G401 (cell line): ENCODE measurements around the gene SMARCE1. TPM values are rescaled to one million over a fixed set of nuclear protein-coding genes. Genes with fewer than 3 reads are reported as not detected.

ENCODE experiments used
- DNase-seq: peaks from one replicate; pipeline ENCODE4 v3.0.0-alpha.2; 2015; ENCODE audit warnings: low spot score
- in situ Hi-C: cut with HindIII; loops from 2 replicates; pipeline ENCODE4 v1.10.0; 2016; ENCODE audit warnings: low sequenced_read_pairs, mixed read lengths
- total RNA-seq: library from RNA; depleted of rRNA; stranded (reverse); fragments of >200 nt; shearing (Covaris generic); gene quantifications from 2 replicates; pipeline ENCODE4 v1.2.3, GENCODE V29; 2014

The SMARCE1 gene
- total RNA-seq, 1 experiment from 2014 or later: 48.6 TPM

GRCh38 chr17:40648384-40648968, 858 bp upstream of the SMARCE1 start:
- in situ Hi-C loops: no loop called here
- DNase-seq: no peak

- in situ Hi-C loops: no loop called here
- DNase-seq: no peak
These were observed 611 bp downstream of the SMARCE1 start for GRCh38 chr17:40646791-40647623.

GRCh38 chr17:40645943-40646342, 1.7 kb downstream of the SMARCE1 start:
- DNase-seq: no peak

GRCh38 chr17:40645291-40645690, 2.3 kb downstream of the SMARCE1 start:
- in situ Hi-C loops: no loop called here
- DNase-seq: no peak

More at GRCh38 chr17:40645943-40646342, 1.7 kb downstream of the SMARCE1 start:
- in situ Hi-C loops: no loop called here

GRCh38 chr17:40637931-40638330, 9.7 kb downstream of the SMARCE1 start:
- in situ Hi-C loops: no loop called here
- no peak for DNase-seq

GRCh38 chr17:40633871-40634270, 13.7 kb downstream of the SMARCE1 start:
- no peak for DNase-seq
- in situ Hi-C loops: no loop called here

GRCh38 chr17:40632216-40632615, 15.4 kb downstream of the SMARCE1 start:
- in situ Hi-C loops: no loop called here

GRCh38 chr17:40629842-40630241, 17.8 kb downstream of the SMARCE1 start:
- DNase-seq: no peak
- in situ Hi-C loops: no loop called here

More at GRCh38 chr17:40632216-40632615, 15.4 kb downstream of the SMARCE1 start:
- no peak for DNase-seq

- no peak for DNase-seq
- in situ Hi-C loops: no loop called here
These were observed 22.3 kb downstream of the SMARCE1 start for GRCh38 chr17:40625311-40625710.

GRCh38 chr17:40623419-40624210, 24.0 kb downstream of the SMARCE1 start:
- in situ Hi-C loops: no loop called here
- DNase-seq: no peak

- in situ Hi-C loops: no loop called here
- no peak for DNase-seq
These were observed 25.1 kb downstream of the SMARCE1 start for GRCh38 chr17:40622509-40622928.

- DNase-seq: no peak
- in situ Hi-C loops: no loop called here
These were observed 26.0 kb downstream of the SMARCE1 start for GRCh38 chr17:40621578-40621977.

- in situ Hi-C loops: no loop called here
These were observed 26.6 kb downstream of the SMARCE1 start for GRCh38 chr17:40621019-40621418.

GRCh38 chr17:40618754-40619625, 28.6 kb downstream of the SMARCE1 start:
- in situ Hi-C loops: no loop called here
- no peak for DNase-seq

More at GRCh38 chr17:40621019-40621418, 26.6 kb downstream of the SMARCE1 start:
- DNase-seq: no peak

GRCh38 chr17:40617678-40618240, 29.9 kb downstream of the SMARCE1 start:
- in situ Hi-C loops: no loop called here
- no peak for DNase-seq

GRCh38 chr17:40616592-40616991, 31.0 kb downstream of the SMARCE1 start:
- no peak for DNase-seq
- in situ Hi-C loops: no loop called here

GRCh38 chr17:40615841-40616476, 31.7 kb downstream of the SMARCE1 start:
- in situ Hi-C loops: no loop called here
- no peak for DNase-seq
